Activated T-cell treated with anti-CD3 and anti-CD28 coated beads, Interleukin-2, amount 50 U/mL, for 72 hours (primary cell): ENCODE data around the gene HOXA1. TPM values are rescaled to one million over a fixed set of nuclear protein-coding genes. Genes with fewer than 3 reads are reported as not detected.

Experiments
- ATAC-seq, 2 donors: fragments of 150-1000 bp; cut with Tn5 transposase; replicated peaks in 1 of 2; 2 replicates each; pipeline ENCODE4 v1.10.0; 2021; ENCODE audit warnings: moderate library complexity in 2 of 2, mild to moderate bottlenecking in 1 of 2
- DNase-seq, 2 donors: peaks; one replicate each; pipeline ENCODE4 v3.0.0; 2021 to 2022; ENCODE audit warnings: mixed read lengths in 1 of 2
- H3K27ac Mint-ChIP-seq: one replicate; pipeline ENCODE4 v1.8.0; 2022; ENCODE audit warnings: mild to moderate bottlenecking, moderate library complexity, mixed read lengths
- H3K27me3 Mint-ChIP-seq: one replicate; pipeline ENCODE4 v1.8.0; 2022; ENCODE audit warnings: low read depth, mixed read lengths
- H3K36me3 Mint-ChIP-seq, 2 donors: one replicate each; pipeline ENCODE4 v1.8.0; 2022; ENCODE audit warnings: mixed read lengths in 2 of 2, mild to moderate bottlenecking in 1 of 2; ENCODE audit not compliant: insufficient read depth in 2 of 2
- H3K4me1 Mint-ChIP-seq: one replicate; pipeline ENCODE4 v1.8.0; 2022; ENCODE audit warnings: low read depth, mixed read lengths
- H3K4me3 Mint-ChIP-seq, 2 donors: one replicate each; pipeline ENCODE4 v1.8.0; 2022; ENCODE audit warnings: mild to moderate bottlenecking in 2 of 2, mixed read lengths in 2 of 2, moderate library complexity in 2 of 2
- H3K9me3 Mint-ChIP-seq, 2 donors: one replicate each; pipeline ENCODE4 v1.8.0; 2022; ENCODE audit warnings: mixed read lengths in 2 of 2
- total RNA-seq, 2 donors: library from RNA; stranded (reverse); gene quantifications; one replicate each; pipeline ENCODE4 v1.2.3, GENCODE V29; 2022

The HOXA1 gene
- total RNA-seq, 2 donors from 2014 or later, result 0.58 to 0.69 TPM

DNA sequence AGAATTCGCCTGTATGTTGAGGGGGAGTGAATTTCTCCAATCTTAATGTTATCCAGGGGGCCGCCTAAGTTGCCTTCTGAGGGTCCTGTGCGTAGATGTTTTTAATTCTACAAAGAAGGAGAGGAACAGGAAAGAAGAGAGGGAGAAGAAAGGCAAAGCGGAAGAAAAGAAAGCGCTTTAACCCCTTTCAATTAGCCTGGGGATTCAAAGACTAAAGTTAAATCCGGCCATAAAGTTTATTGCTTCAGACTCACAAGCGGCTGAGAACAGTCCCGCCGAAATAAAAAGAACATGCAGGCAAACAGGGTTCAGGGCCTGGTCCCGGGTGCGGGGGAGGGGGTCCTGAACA lies 43.2 kb upstream of the HOXA1 start:
- no peak for ATAC-seq
- no peaks in the 10 kb centered on the region for H3K9me3 Mint-ChIP-seq
- H3K27me3 Mint-ChIP-seq, result peaks cover 42% of the 10 kb centered on the region
- H3K4me3 Mint-ChIP-seq, result no peak overlapping the region
- peaks cover 25% of the 10 kb centered on the region for H3K4me1 Mint-ChIP-seq
- no peak for DNase-seq
- H3K27ac Mint-ChIP-seq, result no peak overlapping the region
- H3K36me3 Mint-ChIP-seq, result peaks cover 0 to 2% of the 10 kb centered on the region in 2 donors

DNA sequence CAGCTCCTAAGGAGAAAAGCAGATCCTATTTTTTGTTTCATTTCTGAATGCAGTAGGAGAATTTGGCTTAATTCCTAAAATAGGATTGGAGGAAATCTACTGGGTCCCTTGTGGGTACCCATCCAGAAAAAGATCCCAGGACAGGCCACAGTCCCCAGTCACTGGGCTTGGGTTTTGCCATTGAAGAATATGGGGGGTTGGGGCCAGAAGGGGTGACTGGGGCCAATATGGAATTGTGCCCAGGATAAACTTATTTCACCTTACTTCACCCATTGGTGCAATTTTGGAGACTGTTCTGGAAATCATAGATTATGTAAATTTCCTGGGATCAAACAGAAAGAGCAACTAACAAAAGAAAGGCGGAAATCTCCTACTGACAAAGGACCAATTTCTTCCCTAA lies 42.7 kb upstream of the HOXA1 start:
- H3K4me1 Mint-ChIP-seq, result peaks cover 30% of the 10 kb centered on the region
- H3K27me3 Mint-ChIP-seq, result peaks cover 42% of the 10 kb centered on the region

DNA sequence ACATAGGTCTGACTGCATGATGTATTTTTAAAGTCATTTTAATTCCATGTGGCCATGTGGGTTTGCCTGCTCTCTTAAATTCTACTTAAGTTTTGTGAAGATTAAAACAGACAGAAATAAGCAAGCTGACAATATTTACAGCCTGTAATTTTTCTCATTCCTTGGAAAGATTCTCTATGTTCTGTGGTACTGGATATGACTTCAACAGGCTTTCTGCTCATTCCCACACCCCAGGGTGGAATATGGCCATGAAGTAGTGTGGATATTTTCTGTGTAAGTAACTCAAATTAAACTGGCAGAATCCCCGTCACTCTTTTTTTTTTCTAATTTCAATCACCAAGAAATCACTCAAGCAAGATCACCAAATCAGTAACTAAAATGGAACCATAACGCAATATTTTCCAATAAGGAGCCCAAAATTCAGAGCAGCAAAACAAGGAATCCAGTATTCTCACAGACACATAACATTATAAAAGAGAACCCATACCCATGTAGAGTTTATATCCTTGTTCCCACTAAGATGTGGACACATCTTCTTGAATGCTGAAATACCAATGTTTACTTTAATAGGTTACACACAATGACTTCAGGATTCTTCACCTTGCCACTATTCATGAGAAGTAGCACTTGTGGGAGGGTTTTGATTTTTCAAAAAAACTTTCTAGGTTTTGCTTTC lies 42.0 kb upstream of the HOXA1 start:
- ATAC-seq, result no peak
- no peak for DNase-seq

More for the DNA sequence above, 42.7 kb upstream of the HOXA1 start:
- Mint-ChIP-seq H3K9me3 (no peaks in the 10 kb centered on the region), H3K36me3 (peaks cover 0 to 2% of the 10 kb centered on the region in 2 donors), H3K4me3 (no peak overlapping the region), H3K27ac (no peak overlapping the region)
- no peak for DNase-seq
- no peak for ATAC-seq

DNA sequence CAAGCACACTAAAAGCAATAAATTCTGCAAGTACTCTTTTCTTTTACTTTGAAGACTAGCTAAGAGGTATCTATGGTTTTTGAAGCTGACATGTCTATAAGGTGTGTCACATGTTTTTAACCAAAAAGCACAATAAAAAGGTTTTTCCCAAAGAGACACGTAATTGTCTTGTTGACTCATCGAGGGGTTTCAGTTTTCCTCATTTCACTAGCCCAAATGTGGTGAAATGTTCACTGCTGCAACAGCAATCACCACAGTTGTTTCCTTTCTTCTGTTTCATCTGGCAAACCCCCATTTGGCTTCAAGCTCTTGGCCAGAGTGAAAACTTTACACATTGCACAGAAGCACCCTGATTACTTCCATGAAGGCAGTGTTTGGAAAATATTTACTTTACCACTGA lies 38.6 kb upstream of the HOXA1 start:
- DNase-seq, result peak; percentile 55 to 59
- peak; percentile 73 to 87 for ATAC-seq
- Mint-ChIP-seq H3K4me3 (peak overlapping the region; percentile 52 to 59), H3K36me3 (peaks cover 0 to 3% of the 10 kb centered on the region in 2 donors), H3K4me1 (peaks cover 48% of the 10 kb centered on the region), H3K9me3 (no peaks in the 10 kb centered on the region), H3K27me3 (peaks cover 43% of the 10 kb centered on the region), H3K27ac (peak overlapping the region; percentile 84)

More for the DNA sequence above, 42.0 kb upstream of the HOXA1 start:
- H3K27ac Mint-ChIP-seq, result no peak overlapping the region
- peaks cover 47% of the 10 kb centered on the region for H3K27me3 Mint-ChIP-seq
- peaks cover 35% of the 10 kb centered on the region for H3K4me1 Mint-ChIP-seq
- no peaks in the 10 kb centered on the region for H3K9me3 Mint-ChIP-seq
- peaks cover 0 to 2% of the 10 kb centered on the region in 2 donors for H3K36me3 Mint-ChIP-seq
- H3K4me3 Mint-ChIP-seq, result no peak overlapping the region

DNA sequence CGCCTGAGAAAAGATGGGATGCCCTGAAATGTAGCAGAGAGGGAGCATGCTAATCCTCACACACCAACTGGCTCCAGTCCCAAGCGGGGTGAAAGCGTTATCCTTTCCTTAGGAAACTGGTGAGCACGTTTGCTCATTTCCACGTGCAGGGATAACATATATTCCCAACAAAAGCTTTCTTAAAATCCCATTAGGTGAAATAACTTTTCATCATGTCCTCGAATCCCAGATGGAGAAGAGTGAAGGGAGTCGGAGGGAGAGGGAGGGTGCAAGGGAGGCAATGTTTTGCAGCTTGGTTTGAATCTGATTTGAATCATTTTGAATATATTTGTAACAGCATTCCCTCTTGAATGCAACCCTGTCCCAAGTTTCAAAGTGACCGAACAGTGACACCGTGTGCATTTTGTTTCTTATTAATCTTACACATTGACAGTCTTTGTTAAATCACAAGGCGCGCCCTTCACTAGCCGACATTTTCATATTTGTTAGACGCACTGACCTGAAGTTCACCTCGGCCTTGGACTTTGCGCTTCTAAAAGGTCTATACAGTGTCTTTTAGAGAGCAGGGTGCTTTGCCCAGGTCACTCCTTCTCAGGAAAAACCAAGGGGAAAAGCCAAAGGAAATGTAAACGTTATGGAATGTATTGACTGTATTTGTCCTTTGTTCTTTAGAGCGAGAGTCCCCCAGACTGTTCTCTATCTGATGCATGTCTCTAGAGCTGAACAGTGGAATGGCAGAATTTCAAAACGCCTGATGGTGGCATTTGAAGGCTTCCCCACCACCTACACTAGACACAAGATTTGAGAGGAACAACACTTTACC lies 37.8 kb upstream of the HOXA1 start:
- ATAC-seq, result peak in 1 of 2 donors; percentile 3
- H3K27ac Mint-ChIP-seq, result no peak overlapping the region

DNA sequence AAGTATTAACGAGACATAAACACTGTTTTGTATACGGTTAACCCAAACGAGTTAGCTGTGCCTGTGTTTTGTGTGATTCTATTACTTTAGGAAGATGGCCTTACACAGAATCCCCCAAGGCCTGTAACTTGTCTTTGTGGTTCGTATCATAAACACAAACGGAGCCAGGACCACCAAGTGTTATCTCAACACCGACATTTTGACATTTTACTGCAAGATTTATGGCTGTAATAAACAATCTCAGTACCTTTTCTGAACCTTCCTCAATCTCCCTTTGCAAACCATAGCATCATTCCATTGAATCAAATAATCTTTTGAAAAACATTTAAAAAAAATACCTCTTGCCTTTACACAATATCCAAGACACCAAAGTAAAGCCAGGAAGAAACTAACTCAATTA lies 37.2 kb upstream of the HOXA1 start:
- ATAC-seq, result no peak
- no peak overlapping the region for H3K4me3 Mint-ChIP-seq
- H3K9me3 Mint-ChIP-seq, result no peaks in the 10 kb centered on the region
- H3K36me3 Mint-ChIP-seq, result peaks cover 0 to 3% of the 10 kb centered on the region in 2 donors
- no peak overlapping the region for H3K27ac Mint-ChIP-seq
- peaks cover 48% of the 10 kb centered on the region for H3K4me1 Mint-ChIP-seq
- no peak for DNase-seq
- peaks cover 53% of the 10 kb centered on the region for H3K27me3 Mint-ChIP-seq

More for the DNA sequence above, 37.8 kb upstream of the HOXA1 start:
- peaks cover 48% of the 10 kb centered on the region for H3K4me1 Mint-ChIP-seq
- DNase-seq, result no peak
- H3K4me3 Mint-ChIP-seq, result peak overlapping the region; percentile 52 to 59
- H3K9me3 Mint-ChIP-seq, result no peaks in the 10 kb centered on the region
- peaks cover 0 to 3% of the 10 kb centered on the region in 2 donors for H3K36me3 Mint-ChIP-seq
- H3K27me3 Mint-ChIP-seq, result peaks cover 51% of the 10 kb centered on the region

DNA sequence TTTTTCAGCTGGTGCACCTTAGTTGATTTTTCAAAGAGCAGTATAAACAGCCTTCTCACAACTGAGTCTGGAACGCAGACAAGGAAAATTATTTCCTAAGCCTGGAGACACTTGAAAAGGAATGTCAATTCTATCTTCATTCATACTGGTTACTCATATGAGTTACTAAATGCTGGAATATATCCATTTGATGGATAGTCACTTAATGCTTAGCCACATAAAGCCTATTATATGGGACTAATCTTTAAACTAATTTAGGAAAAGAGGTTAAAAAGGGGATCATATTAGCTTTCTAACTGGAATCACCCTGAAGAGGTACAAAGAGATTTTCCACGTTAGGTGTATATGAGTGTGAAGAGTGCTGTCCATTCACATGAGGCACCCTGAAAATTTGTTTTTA lies 36.4 kb upstream of the HOXA1 start:
- H3K4me3 Mint-ChIP-seq, result peak overlapping the region in 1 of 2 donors; percentile 32
- H3K27ac Mint-ChIP-seq, result no peak overlapping the region
- DNase-seq, result no peak
- peaks cover 53% of the 10 kb centered on the region for H3K27me3 Mint-ChIP-seq
- peaks cover 0 to 3% of the 10 kb centered on the region in 2 donors for H3K36me3 Mint-ChIP-seq
- peaks cover 48% of the 10 kb centered on the region for H3K4me1 Mint-ChIP-seq
- no peak for ATAC-seq
- no peaks in the 10 kb centered on the region for H3K9me3 Mint-ChIP-seq

DNA sequence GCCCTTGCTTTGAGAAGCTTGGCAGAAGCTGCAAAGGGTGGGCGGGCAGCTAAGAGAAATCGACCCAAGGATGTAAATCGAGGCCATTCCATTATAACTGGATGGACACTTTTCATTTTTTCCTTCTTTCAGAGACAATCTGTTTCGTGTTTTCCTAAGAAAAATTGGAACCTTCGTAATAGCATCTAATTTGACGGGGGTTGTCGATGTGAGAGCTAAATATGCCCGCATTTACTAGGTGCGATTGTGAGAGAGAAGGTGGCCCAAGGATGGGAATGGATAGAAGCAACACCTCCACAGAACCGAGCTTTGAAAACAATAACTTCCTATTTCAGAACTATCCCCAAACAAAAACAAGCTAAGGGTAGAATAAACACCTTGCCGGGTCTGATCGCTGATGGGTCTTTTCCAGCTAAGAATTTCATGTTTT lies 35.6 kb upstream of the HOXA1 start:
- ATAC-seq (no peak), DNase-seq (no peak)
- peaks cover 47% of the 10 kb centered on the region for H3K4me1 Mint-ChIP-seq
- no peak overlapping the region for H3K27ac Mint-ChIP-seq
- H3K9me3 Mint-ChIP-seq, result no peaks in the 10 kb centered on the region
- H3K4me3 Mint-ChIP-seq, result peak overlapping the region; percentile 40 to 77
- peaks cover 0 to 3% of the 10 kb centered on the region in 2 donors for H3K36me3 Mint-ChIP-seq
- H3K27me3 Mint-ChIP-seq, result peaks cover 55% of the 10 kb centered on the region

DNA sequence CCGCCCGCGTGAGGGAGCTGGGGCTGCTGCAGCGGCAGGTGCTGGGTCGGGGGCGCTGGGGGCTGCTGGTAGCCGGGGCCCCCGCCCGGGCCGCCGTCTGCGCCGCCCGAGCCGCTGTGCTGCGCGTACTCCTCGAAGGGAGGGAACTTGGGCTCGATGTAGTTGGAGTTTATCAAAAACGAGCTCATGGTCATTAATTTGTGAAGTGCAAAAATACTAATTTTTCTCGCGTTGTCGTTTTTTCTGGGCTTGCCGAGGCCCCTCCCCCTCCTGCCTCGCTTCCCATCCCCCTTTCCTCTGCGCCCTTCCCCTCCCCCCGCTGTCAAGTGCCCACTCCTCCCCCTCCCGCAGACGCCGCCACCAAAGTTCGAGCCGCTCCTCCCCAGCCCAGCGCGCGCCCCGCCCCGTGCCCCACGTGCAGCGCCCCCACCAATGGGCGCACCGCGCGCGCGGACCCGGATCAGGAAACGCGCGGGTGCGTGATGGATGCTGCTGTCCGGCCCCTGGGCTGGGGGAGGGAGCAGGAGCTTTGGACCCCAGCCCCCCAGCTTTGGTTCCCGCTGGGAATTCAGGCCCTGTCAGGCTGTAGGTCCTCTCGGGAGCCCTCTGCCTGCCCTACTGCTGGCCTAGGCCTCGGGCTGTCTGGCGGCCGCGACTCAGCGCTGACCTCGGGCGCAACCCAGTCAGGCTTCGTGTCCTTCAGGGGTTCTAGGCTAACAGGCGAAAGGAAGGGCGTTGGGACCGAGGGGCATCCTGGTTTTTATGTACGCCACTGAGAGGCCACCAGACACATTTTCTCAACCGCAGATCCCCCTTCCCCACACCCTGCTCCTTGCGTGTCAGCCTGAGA lies 35.0 kb upstream of the HOXA1 start, which contains the start of gene HOXA4:
Gene HOXA4 (minus strand): TSS at position 218 of the 850 bp plus-strand sequence. CDS start 24 bp downstream, at position 194.
- H3K27ac Mint-ChIP-seq, result no peak within 1 kb of the TSS
- H3K27me3 Mint-ChIP-seq, result peaks cover 55% of the 10 kb centered on the region
- peaks cover 0 to 1% of the 10 kb centered on the region in 2 donors for H3K36me3 Mint-ChIP-seq
- DNase-seq (peak; percentile 71 to 90), ATAC-seq (peak; percentile 67 to 85)
- H3K4me1 Mint-ChIP-seq, result peaks cover 41% of the 10 kb centered on the region
- H3K4me3 Mint-ChIP-seq, result peak within 1 kb of the TSS; percentile 40 to 77
- no peaks in the 10 kb centered on the region for H3K9me3 Mint-ChIP-seq

DNA sequence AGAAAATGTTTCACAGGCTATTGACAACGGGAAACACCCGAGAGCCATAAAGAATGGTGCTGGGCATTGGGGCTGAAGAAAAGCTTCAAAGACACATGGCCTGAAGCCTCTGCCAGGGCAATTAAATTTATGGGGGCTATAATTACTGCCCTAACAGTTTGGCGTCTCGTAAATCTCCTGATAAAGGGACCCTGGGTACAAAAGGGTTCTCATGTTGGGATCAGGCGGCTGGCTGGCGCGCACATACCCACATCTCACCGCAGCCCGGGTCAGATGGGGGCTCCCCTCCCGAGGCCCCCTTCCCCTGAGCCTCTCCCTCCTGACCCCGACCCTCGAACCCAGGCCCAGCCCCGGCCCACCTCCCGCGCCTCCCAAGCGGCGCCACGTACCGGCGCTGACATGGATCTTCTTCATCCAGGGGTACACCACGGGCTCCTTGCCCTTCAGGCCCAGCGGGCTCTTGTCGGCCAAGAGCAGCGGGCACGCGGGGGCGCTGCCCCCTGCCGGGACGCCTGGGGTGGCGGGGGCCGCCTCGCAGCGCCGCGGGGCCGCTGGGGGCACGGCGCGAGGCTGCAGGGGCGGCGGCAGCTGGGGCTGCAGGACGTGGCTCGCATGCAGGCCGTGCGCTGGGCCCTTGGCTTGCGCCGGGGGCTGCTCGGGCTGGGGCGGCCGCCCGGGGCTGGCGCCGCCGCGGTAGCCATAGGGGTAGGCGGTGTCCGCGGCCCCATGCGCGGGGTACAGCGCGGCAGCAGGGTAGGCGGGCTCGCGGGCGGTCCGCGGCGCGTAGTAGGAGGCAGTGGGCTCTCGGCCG lies 34.1 kb upstream of the HOXA1 start:
- peak in 1 of 2 donors; percentile 30 for DNase-seq
- H3K36me3 Mint-ChIP-seq, result peaks cover 0 to 1% of the 10 kb centered on the region in 2 donors
- no peak overlapping the region for H3K27ac Mint-ChIP-seq
- no peaks in the 10 kb centered on the region for H3K9me3 Mint-ChIP-seq
- peaks cover 32% of the 10 kb centered on the region for H3K4me1 Mint-ChIP-seq
- peaks cover 52% of the 10 kb centered on the region for H3K27me3 Mint-ChIP-seq
- peak overlapping the region in 1 of 2 donors; percentile 77 for H3K4me3 Mint-ChIP-seq
- peak; percentile 7 to 45 for ATAC-seq

DNA sequence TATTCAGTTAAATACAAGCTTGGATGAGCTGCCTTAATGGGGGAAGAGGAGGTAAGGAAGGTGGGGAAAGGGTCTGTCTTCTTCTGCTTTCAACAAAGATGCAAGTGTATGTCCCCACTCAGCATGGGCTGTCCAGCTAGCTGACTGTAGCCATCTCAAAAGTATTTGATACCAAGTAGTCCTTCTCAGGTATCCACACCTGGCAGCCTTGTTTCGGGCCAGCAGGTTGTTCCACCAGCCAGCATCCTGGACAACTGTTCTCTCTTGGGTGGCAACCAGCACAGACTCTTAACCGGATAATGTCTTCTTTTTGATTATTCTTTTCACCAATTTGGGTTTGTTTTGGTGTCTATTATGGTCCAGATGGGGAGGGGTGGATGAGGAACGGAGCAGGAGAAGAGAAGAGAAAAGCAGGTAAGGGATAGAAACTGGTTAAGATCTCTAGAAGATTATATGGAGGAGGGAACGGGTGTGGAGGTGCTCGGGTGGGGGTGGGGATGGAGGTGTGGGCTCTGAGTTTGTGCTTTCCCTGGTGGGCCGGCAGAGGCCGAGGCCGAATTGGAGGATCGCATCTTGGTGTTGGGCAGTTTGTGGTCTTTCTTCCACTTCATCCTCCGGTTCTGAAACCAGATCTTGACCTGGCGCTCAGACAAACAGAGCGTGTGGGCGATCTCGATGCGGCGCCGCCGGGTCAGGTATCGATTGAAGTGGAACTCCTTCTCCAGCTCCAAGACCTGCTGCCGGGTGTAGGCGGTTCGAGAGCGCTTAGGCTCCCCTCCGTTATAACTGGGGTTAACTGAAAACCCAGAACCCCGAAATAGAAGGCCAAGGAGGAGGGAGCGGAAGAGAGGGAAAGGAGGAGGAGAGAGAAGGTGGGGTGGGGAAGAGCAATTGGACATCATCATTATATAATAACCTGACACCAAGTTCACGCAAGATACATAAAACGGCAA lies 33.3 kb upstream of the HOXA1 start:
- Mint-ChIP-seq H3K4me1 (peaks cover 24% of the 10 kb centered on the region), H3K27me3 (peaks cover 52% of the 10 kb centered on the region), H3K4me3 (peak overlapping the region in 1 of 2 donors; percentile 63), H3K36me3 (peaks cover 0 to 1% of the 10 kb centered on the region in 2 donors), H3K27ac (no peak overlapping the region), H3K9me3 (no peaks in the 10 kb centered on the region)
- DNase-seq (no peak), ATAC-seq (no peak)
